GM18511 (cell line): ENCODE data around the gene CELF4.

Experiments used
- ATAC-seq: cut with Tn5 transposase; IDR thresholded peaks from one replicate; pipeline ENCODE4 v1.9.1; 2021; ENCODE audit warnings: mild to moderate bottlenecking, moderate library complexity; ENCODE audit not compliant: unreplicated experiment

Gene CELF4

DNA sequence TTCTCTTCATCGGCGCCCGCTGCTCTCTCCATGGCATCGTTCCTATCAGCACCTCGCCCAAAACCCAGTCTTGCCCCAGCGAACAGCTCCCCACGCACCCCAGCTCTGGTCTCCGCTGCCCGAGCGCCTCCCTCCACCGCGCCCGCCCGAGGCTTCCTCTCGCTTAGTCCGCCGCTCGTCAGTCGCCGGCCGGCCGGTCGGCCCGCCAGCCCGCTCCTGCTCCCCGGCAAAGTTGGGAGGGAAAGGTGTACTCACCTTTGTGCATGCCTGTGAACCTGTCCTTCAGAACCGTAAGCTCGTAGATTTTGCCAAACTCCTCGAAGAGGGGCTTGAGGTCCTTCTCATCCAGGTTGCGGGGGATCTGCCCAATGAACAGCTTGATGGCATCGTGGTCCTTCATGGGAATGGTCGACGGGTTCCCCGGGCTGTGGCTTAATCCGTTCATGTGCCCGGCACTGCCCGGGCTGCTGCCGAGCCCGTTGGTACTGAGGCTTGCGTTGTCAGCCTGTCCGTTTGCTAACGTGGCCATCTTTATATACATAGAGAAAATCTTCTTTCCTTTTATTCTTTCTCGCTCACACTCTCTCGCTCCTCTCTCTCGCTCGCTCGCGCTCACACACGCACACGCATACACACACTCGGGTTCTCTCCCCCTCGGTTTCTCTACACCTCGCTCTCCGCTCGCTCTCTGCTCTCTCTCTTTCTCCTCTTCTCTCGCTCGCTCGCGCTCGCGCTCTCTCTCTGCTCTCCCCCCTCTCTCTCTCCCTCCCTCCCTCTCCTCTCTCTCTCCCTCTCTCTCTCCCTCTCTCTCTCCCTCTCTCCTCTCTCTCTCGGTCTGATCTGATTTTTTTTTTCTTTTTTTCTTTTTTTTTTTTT, at the start of gene CELF4:
Gene CELF4 (minus strand): TSS at position 698 of the 876 bp plus-strand sequence.
- ATAC-seq = no peak

- no peak for ATAC-seq
Measured at GRCh38 chr18:37613253-37613565, 47.6 kb upstream of the CELF4 start.

- ATAC-seq = no peak
Measured at GRCh38 chr18:37612524-37613252, 47.1 kb upstream of the CELF4 start.

GRCh38 chr18:37611614-37612279, 46.1 kb upstream of the CELF4 start:
- no peak for ATAC-seq

DNA sequence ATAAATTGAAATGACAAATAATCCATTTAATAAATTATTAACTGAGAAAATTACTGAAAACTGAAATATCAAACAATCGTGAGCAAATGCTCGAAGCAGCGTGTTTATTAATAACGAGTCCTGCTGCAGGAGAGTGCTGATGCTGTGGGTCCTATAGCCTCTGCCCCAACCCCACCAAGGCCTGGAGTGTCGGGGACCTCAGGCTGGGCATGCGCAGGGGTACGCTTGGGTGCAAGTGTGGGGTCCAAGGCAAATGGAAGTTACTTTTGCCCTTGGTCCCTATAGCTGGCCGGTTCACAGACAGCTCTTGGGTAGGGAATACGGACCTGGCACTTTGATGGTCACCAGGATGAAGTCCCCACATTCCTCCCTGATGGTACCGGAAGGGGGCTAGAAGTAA, 43.3 kb upstream of the CELF4 start:
- no peak for ATAC-seq

GRCh38 chr18:37607281-37607680, 41.7 kb upstream of the CELF4 start:
- no peak for ATAC-seq

DNA sequence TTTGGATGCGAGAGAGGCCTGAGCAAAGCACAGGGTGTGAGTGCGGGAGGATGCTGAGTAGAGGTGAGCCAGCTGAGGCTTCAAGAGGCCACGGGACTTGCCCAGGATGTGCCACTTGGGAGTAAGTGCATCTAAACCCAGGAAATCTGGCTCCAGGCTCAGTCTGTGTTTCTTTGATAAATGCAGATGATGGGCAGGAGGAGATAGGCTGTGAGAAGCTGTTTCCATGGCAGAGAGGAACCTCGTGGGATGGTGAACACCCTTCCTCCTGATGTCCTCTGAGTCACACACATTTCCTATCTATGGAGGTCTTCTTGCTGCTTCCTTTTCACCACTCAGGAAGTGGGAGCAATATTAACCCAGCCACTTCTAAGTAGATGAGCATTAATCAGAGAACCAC, 38.4 kb upstream of the CELF4 start:
- no peak for ATAC-seq

- no peak for ATAC-seq
Measured at GRCh38 chr18:37598966-37599896, 33.6 kb upstream of the CELF4 start.

GRCh38 chr18:37598396-37598795, 32.8 kb upstream of the CELF4 start:
- ATAC-seq = no peak

DNA sequence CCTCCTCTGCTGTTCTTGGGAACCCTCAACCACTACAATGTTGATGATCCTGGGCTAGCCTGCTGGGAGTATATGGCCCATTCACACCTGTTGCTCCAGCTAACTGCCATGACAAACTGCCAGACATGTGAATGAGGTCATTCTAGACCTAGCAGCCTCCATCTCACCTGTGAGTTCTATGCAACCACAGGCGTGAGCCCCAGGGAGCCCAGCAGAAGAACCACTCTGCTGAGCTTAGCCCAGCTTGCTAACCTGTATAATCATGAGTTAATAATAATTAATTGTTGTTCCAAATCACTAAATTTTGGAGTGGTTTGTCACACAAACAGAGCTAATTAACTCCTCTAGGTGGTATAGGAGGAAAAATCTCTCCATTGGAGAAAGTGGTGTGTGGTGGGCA, 24.7 kb upstream of the CELF4 start:
- ATAC-seq = no peak

DNA sequence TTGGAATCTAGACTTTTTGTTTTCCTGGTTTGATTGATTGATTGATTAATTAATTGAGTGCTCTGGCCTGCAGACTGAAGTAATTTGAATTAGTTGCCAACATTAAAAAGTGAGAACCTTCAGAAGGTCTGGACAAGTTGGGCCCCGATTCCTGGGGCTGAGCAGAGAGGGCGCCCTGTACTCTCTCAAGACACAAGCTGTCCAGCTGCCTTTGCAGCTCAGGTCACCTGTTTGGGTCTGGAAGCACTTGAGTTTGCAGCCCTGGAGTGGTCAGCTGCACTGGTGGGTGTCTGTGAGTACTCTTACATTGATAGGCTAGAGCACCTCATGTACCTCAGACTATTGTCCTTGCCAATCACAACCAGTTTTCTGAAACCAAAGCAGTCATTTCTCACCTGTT, 22.7 kb upstream of the CELF4 start:
- no peak for ATAC-seq

DNA sequence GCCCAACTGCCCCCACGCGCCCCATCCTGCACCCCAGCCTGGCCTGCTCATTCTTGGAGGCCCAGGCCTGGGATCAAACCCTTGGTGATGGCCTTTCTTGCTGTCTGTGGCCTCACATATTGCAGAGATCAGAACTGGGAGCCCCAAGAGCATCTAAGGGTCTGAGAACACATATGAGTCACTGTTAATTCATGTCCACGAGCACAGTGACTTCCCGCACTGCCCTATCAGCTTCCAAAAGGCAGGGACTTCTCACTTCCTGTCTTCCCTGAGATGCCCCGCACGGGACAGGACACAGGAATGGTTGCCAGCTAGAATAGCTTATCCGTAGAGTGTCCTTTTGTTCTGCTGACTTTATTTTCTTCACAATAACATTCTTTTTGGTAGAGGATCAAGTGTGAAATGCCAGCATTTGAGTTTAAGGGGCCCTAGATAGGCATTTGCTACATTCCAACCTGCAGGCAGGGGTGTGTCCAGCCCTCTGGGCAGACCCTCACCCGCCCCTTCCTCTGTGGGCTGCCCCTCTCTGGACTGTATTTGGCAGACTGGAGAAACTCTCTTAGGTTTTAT, 21.1 kb upstream of the CELF4 start:
- ATAC-seq = no peak

DNA sequence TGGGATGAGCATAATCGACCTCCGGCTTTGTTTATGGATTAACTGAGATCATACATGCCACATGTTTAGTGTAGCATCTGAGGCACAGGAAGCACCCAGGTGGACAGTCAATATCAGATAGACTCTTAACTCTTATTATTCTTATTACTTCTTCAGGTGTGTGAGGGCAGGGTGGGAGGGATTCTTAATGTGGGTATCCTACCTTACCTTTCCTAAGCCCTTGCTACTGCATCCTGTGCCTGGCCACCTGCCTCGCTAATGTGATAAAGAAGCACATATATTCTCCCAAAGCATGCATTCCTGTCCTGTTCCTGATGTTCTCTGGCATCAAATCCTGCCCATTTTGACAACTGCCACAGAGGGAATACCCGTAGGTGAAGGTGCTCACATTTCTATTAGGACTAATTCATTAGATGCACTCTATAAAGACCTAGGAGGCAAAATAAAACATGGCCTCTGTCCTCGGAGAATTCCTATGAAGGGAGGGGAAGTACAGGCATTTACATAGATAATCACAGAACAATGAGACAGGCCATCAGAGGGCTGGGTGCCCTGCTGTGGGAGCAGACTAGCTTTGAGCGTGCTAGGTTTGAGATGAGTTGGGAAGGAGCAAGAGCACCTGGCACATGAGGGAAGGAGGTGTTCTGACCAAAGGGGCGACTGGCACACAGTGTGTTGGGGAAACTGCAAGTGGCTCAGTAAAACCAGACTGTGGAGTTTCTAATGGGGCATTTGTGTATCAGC, 19.5 kb upstream of the CELF4 start:
- ATAC-seq = no peak

GRCh38 chr18:37584217-37584616, 18.6 kb upstream of the CELF4 start:
- ATAC-seq = no peak

DNA sequence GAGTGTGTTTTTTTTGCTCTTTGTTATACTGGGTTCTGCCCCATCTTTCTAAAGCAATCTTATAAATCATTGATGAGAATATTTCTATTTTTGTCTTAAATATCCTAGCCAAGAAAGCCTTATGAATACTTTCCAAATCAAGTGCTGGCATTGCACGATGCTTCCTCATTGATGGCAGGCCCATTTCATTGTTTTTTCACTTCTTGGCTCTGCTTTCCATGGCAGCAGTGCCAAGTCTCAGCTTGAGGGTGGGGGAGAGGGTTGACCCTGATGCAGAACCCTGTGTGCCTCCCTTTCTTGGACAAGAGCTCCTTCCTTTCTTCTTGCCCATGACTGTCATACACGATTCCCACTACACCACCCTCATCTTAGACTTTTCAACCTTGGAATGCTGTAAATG, 16.7 kb upstream of the CELF4 start:
- no peak for ATAC-seq

GRCh38 chr18:37578886-37579513, 13.4 kb upstream of the CELF4 start:
- ATAC-seq = peak; percentile 81

- ATAC-seq = no peak
Measured at GRCh38 chr18:37578182-37578678, 12.6 kb upstream of the CELF4 start.

DNA sequence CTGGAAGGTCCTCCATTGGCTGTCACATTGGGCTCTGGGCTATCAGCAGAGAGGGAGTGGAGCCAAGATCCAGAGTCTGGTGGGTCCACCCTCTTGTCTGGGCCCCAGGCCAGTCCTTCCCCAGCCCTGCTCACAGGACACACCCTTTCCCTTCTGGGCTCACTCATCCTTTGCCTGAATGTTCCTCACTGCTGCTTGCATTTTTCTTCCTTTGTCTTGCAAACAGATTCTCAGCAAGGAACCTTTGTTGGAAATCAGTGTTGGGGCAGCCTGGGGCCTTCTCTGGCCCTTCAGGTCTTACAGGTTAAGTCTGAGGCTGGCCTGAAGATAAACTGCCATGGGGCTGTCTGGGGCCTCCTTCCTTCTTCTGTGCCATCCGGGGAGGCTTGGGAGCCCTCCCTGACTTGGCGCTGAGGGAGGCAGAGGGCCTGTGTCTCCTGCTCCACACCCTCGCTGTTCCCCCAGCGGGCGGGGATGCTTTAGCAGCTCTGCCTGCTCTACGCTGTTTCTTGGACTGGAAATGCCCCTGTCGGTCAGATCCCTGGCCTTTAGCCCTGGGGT, 11.5 kb upstream of the CELF4 start:
- no peak for ATAC-seq

GRCh38 chr18:37575646-37576045, 10.0 kb upstream of the CELF4 start:
- no peak for ATAC-seq
